Muscle layer of colon (tissue), 2 donors: Measurements from ENCODE around the gene SEBOX.

Experiments used
- H3K27ac ChIP-seq: one replicate; pipeline ENCODE4 v1.7.0; 2013; ENCODE audit warnings: low read depth, mild to moderate bottlenecking, low read length, moderate library complexity
- H3K27me3 ChIP-seq, 2 donors: one replicate each; pipeline ENCODE4 v1.7.0; 2013; ENCODE audit warnings: low read length in 2 of 2, mild to moderate bottlenecking in 2 of 2; ENCODE audit not compliant: insufficient read depth in 2 of 2, control insufficient read depth in 1 of 2
- H3K36me3 ChIP-seq: one replicate; pipeline ENCODE4 v1.7.0; 2013; ENCODE audit warnings: mild to moderate bottlenecking, low read length; ENCODE audit not compliant: insufficient read depth
- H3K4me1 ChIP-seq: one replicate; pipeline ENCODE4 v1.7.0; 2013; ENCODE audit warnings: mild to moderate bottlenecking, low read length; ENCODE audit not compliant: insufficient read depth
- H3K4me3 ChIP-seq, 2 donors: one replicate each; pipeline ENCODE4 v1.7.0; 2013; ENCODE audit warnings: low read length in 2 of 2, low read depth in 1 of 2, mild to moderate bottlenecking in 1 of 2, moderate library complexity in 1 of 2
- H3K9ac ChIP-seq: one replicate; pipeline ENCODE4 v1.7.0; 2013; ENCODE audit warnings: low read length
- H3K9me3 ChIP-seq: one replicate; pipeline ENCODE4 v1.7.0; 2013; ENCODE audit warnings: mild to moderate bottlenecking, low read length
- donor health status: abdominal sarcoma.
- donor health status: Adenocarcinoma of cecum.

Gene SEBOX

GRCh38 chr17:28390984-28391383 is 26.0 kb upstream of the SEBOX start:
- Histone ChIP-seq H3K27me3 (no peaks in the 10 kb centered on the region), H3K4me3 (no peak overlapping the region), H3K4me1 (no peaks in the 10 kb centered on the region), H3K27ac (no peak overlapping the region), H3K9ac (no peak overlapping the region), H3K9me3 (no peaks in the 10 kb centered on the region), H3K36me3 (peaks cover 45% of the 10 kb centered on the region)

GRCh38 chr17:28390563-28390962 is 25.6 kb upstream of the SEBOX start:
- H3K36me3 ChIP-seq = peaks cover 41% of the 10 kb centered on the region
- no peak overlapping the region for H3K4me3 ChIP-seq
- no peaks in the 10 kb centered on the region for H3K9me3 ChIP-seq
- H3K27me3 ChIP-seq = no peaks in the 10 kb centered on the region
- H3K4me1 ChIP-seq = no peaks in the 10 kb centered on the region
- no peak overlapping the region for H3K9ac ChIP-seq
- H3K27ac ChIP-seq = no peak overlapping the region

GRCh38 chr17:28390141-28390540 is 25.1 kb upstream of the SEBOX start:
- H3K4me3 ChIP-seq = no peak overlapping the region
- H3K9ac ChIP-seq = no peak overlapping the region
- H3K27me3 ChIP-seq = no peaks in the 10 kb centered on the region
- no peaks in the 10 kb centered on the region for H3K9me3 ChIP-seq
- no peak overlapping the region for H3K27ac ChIP-seq
- H3K4me1 ChIP-seq = no peaks in the 10 kb centered on the region
- peaks cover 41% of the 10 kb centered on the region for H3K36me3 ChIP-seq

GRCh38 chr17:28388106-28388505 is 23.1 kb upstream of the SEBOX start:
- Histone ChIP-seq H3K4me3 (no peak overlapping the region), H3K36me3 (peaks cover 31% of the 10 kb centered on the region), H3K27ac (no peak overlapping the region), H3K27me3 (no peaks in the 10 kb centered on the region), H3K4me1 (no peaks in the 10 kb centered on the region), H3K9me3 (no peaks in the 10 kb centered on the region), H3K9ac (no peak overlapping the region)

GRCh38 chr17:28386391-28386790 is 21.4 kb upstream of the SEBOX start:
- Histone ChIP-seq H3K9me3 (no peaks in the 10 kb centered on the region), H3K36me3 (peaks cover 29% of the 10 kb centered on the region), H3K27ac (no peak overlapping the region), H3K4me1 (no peaks in the 10 kb centered on the region), H3K27me3 (no peaks in the 10 kb centered on the region), H3K4me3 (no peak overlapping the region), H3K9ac (no peak overlapping the region)

GRCh38 chr17:28385406-28385805 is 20.4 kb upstream of the SEBOX start:
- Histone ChIP-seq H3K4me1 (no peaks in the 10 kb centered on the region), H3K27me3 (no peaks in the 10 kb centered on the region), H3K36me3 (peaks cover 19% of the 10 kb centered on the region), H3K27ac (no peak overlapping the region), H3K9ac (no peak overlapping the region), H3K9me3 (no peaks in the 10 kb centered on the region), H3K4me3 (no peak overlapping the region)

- H3K4me1 ChIP-seq = no peaks in the 10 kb centered on the region
- H3K27ac ChIP-seq = no peak overlapping the region
- peaks cover 15% of the 10 kb centered on the region for H3K36me3 ChIP-seq
- peak overlapping the region in 1 of 2 donors; percentile 14 for H3K4me3 ChIP-seq
- no peak overlapping the region for H3K9ac ChIP-seq
- no peaks in the 10 kb centered on the region for H3K9me3 ChIP-seq
- H3K27me3 ChIP-seq = no peaks in the 10 kb centered on the region
These were observed 20.0 kb upstream of the SEBOX start for GRCh38 chr17:28385037-28385400.

- Histone ChIP-seq H3K27ac (no peak overlapping the region), H3K4me1 (no peaks in the 10 kb centered on the region), H3K9ac (no peak overlapping the region), H3K36me3 (peaks cover 11% of the 10 kb centered on the region), H3K4me3 (peak overlapping the region in 1 of 2 donors; percentile 14), H3K27me3 (no peaks in the 10 kb centered on the region), H3K9me3 (no peaks in the 10 kb centered on the region)
These were observed 19.5 kb upstream of the SEBOX start for GRCh38 chr17:28384281-28385036.

- no peak overlapping the region for H3K27ac ChIP-seq
- H3K4me3 ChIP-seq = no peak overlapping the region
- H3K9ac ChIP-seq = no peak overlapping the region
- H3K4me1 ChIP-seq = no peaks in the 10 kb centered on the region
- no peaks in the 10 kb centered on the region for H3K36me3 ChIP-seq
- H3K9me3 ChIP-seq = no peaks in the 10 kb centered on the region
- H3K27me3 ChIP-seq = no peaks in the 10 kb centered on the region
These were observed 16.3 kb upstream of the SEBOX start for GRCh38 chr17:28381141-28381825.

- Histone ChIP-seq H3K4me3 (no peak overlapping the region), H3K27ac (no peak overlapping the region), H3K4me1 (no peaks in the 10 kb centered on the region), H3K9me3 (no peaks in the 10 kb centered on the region), H3K36me3 (no peaks in the 10 kb centered on the region), H3K9ac (no peak overlapping the region), H3K27me3 (no peaks in the 10 kb centered on the region)
These were observed 15.1 kb upstream of the SEBOX start for GRCh38 chr17:28379814-28380801.

- peak overlapping the region in 1 of 2 donors; percentile 65 for H3K4me3 ChIP-seq
- no peaks in the 10 kb centered on the region for H3K36me3 ChIP-seq
- H3K4me1 ChIP-seq = peaks cover 18% of the 10 kb centered on the region
- no peaks in the 10 kb centered on the region for H3K9me3 ChIP-seq
- no peak overlapping the region for H3K27ac ChIP-seq
- H3K27me3 ChIP-seq = no peaks in the 10 kb centered on the region
- peak overlapping the region; percentile 10 for H3K9ac ChIP-seq
These were observed 7.9 kb upstream of the SEBOX start for GRCh38 chr17:28372945-28373274.
